ENCODE results near the gene MIEN1. TPM values are rescaled to one million over a fixed set of nuclear protein-coding genes. Genes with fewer than 3 reads are reported as not detected.
"Not testable (repeated sequence)": the region's sequence is repeated elsewhere in the genome, so short reads cannot be mapped to it uniquely, and the experiment has no call there.

The MIEN1 gene
- total and polyA plus RNA-seq, 3 experiments from 2014 or later, result 42.3 to 114 (median 46.2) TPM

- Mint-ChIP-seq H3K36me3 (no peaks in the 10 kb centered on the region), H3K4me1 (peaks cover 18 to 22% (median 20%) of the 10 kb centered on the region in 3 donors), H3K27me3 (peaks cover 0 to 2% of the 10 kb centered on the region in 2 donors), H3K4me3 (peak overlapping the region in 1 of 7 donors; percentile 45), H3K9me3 (no peaks in the 10 kb centered on the region), H3K27ac (peak overlapping the region in 2 of 8 donors; percentile 50 to 54)
- ChIA-PET POLR2A (no interaction called here), CTCF (interaction anchor here (1.0 to 2.5 kb wide), 2 partner anchors 20 to 129 kb away, joined by 4 to 7 read pairs; partner anchors contain the start of gene MIEN1)
- no peak overlapping the region for H3K27ac ChIP-seq (ENCODE audit: low read depth, low read length)
- DNase-seq, result peak in 1 of 5 donors; percentile 18
- no peaks in the 10 kb centered on the region for H3K9me3 ChIP-seq (ENCODE audit: low read length)
- H3K4me1 ChIP-seq (ENCODE audit: insufficient read depth, low read length), result peaks cover 18% of the 10 kb centered on the region
- H3K4me3 ChIP-seq (ENCODE audit: low read length), result no peak overlapping the region
- H3K36me3 ChIP-seq (ENCODE audit: insufficient read depth, low read length), result no peaks in the 10 kb centered on the region
- H3K27me3 ChIP-seq (ENCODE audit: insufficient read depth, low read length, poor library complexity, severe bottlenecking), result no peaks in the 10 kb centered on the region
Observed at GRCh38 chr17:39750131-39751015, 20.0 kb upstream of the MIEN1 start.

GRCh38 chr17:39748444-39749034 is 18.2 kb upstream of the MIEN1 start:
- H3K4me1 ChIP-seq (ENCODE audit: insufficient read depth, low read length); POLR2A ChIA-PET; H3K4me3 Mint-ChIP-seq; H3K27me3 ChIP-seq (ENCODE audit: insufficient read depth, low read length, poor library complexity, severe bottlenecking); H3K36me3 Mint-ChIP-seq; H3K27me3 Mint-ChIP-seq; H3K4me3 ChIP-seq (ENCODE audit: low read length); H3K9me3 ChIP-seq (ENCODE audit: low read length); H3K27ac ChIP-seq (ENCODE audit: low read depth, low read length); H3K36me3 ChIP-seq (ENCODE audit: insufficient read depth, low read length); H3K9me3 Mint-ChIP-seq: not testable (repeated sequence)
- Mint-ChIP-seq H3K4me1 (peaks cover 12 to 16% (median 14%) of the 10 kb centered on the region in 3 donors), H3K27ac (peak overlapping the region in 1 of 8 donors; percentile 66)
- CTCF ChIA-PET, result interaction anchor here (1.1 to 2.5 kb wide), 3 partner anchors 94 to 127 kb away, joined by 3 to 7 read pairs (median 4); no protein-coding TSS in a partner anchor
- DNase-seq, result peak in 1 of 5 donors; percentile 6

GRCh38 chr17:39747745-39748144 is 17.4 kb upstream of the MIEN1 start:
- POLR2A ChIA-PET, result no interaction called here
- peak overlapping the region in 1 of 7 donors; percentile 27 for H3K4me3 Mint-ChIP-seq
- H3K9me3 Mint-ChIP-seq, result no peaks in the 10 kb centered on the region

GRCh38 chr17:39746145-39746461 is 15.8 kb upstream of the MIEN1 start:
- H3K4me1 Mint-ChIP-seq, result no peaks in the 10 kb centered on the region
- H3K27ac Mint-ChIP-seq, result no peak overlapping the region
- no peaks in the 10 kb centered on the region for H3K9me3 Mint-ChIP-seq
- Histone ChIP-seq H3K9me3 (ENCODE audit: low read length) (no peaks in the 10 kb centered on the region), H3K4me3 (ENCODE audit: low read length) (no peak overlapping the region), H3K4me1 (ENCODE audit: insufficient read depth, low read length) (no peaks in the 10 kb centered on the region), H3K27ac (ENCODE audit: low read depth, low read length) (no peak overlapping the region), H3K27me3 (ENCODE audit: insufficient read depth, low read length, poor library complexity, severe bottlenecking) (no peaks in the 10 kb centered on the region), H3K36me3 (ENCODE audit: insufficient read depth, low read length) (no peaks in the 10 kb centered on the region)
- H3K4me3 Mint-ChIP-seq, result no peak overlapping the region
- peaks cover 5 to 10% of the 10 kb centered on the region in 2 donors for H3K27me3 Mint-ChIP-seq
- no peaks in the 10 kb centered on the region for H3K36me3 Mint-ChIP-seq
- no peak for DNase-seq
- POLR2A ChIA-PET, result no interaction called here
- CTCF ChIA-PET, result no interaction called here

More at GRCh38 chr17:39747745-39748144, 17.4 kb upstream of the MIEN1 start:
- Mint-ChIP-seq H3K27ac (peak overlapping the region in 1 of 8 donors; percentile 29), H3K36me3 (no peaks in the 10 kb centered on the region), H3K27me3 (peaks cover 5 to 7% of the 10 kb centered on the region in 2 donors), H3K4me1 (peaks cover 6 to 8% (median 6%) of the 10 kb centered on the region in 3 donors)
- DNase-seq, result no peak
- no peaks in the 10 kb centered on the region for H3K36me3 ChIP-seq (ENCODE audit: insufficient read depth, low read length)
- H3K27ac ChIP-seq (ENCODE audit: low read depth, low read length), result no peak overlapping the region
- H3K27me3 ChIP-seq (ENCODE audit: insufficient read depth, low read length, poor library complexity, severe bottlenecking), result no peaks in the 10 kb centered on the region
- H3K4me3 ChIP-seq (ENCODE audit: low read length), result no peak overlapping the region
- CTCF ChIA-PET, result interaction anchor here (0.6 kb wide), 1 partner anchor 17 kb away, joined by 3 read pairs; no protein-coding TSS in a partner anchor
- peaks cover under 1% of the 10 kb centered on the region for H3K4me1 ChIP-seq (ENCODE audit: insufficient read depth, low read length)
- H3K9me3 ChIP-seq (ENCODE audit: low read length), result no peaks in the 10 kb centered on the region

GRCh38 chr17:39745335-39746144 is 15.2 kb upstream of the MIEN1 start:
- no peaks in the 10 kb centered on the region for H3K9me3 ChIP-seq (ENCODE audit: low read length)
- no peaks in the 10 kb centered on the region for H3K36me3 Mint-ChIP-seq
- no peak overlapping the region for H3K4me3 ChIP-seq (ENCODE audit: low read length)
- ChIA-PET POLR2A (no interaction called here), CTCF (no interaction called here)
- H3K27ac ChIP-seq (ENCODE audit: low read depth, low read length), result no peak overlapping the region
- H3K27me3 ChIP-seq (ENCODE audit: insufficient read depth, low read length, poor library complexity, severe bottlenecking), result no peaks in the 10 kb centered on the region
- no peak for DNase-seq
- H3K27me3 Mint-ChIP-seq, result peaks cover 11% of the 10 kb centered on the region in 2 donors
- H3K9me3 Mint-ChIP-seq, result no peaks in the 10 kb centered on the region
- H3K4me1 Mint-ChIP-seq, result no peaks in the 10 kb centered on the region
- H3K27ac Mint-ChIP-seq, result no peak overlapping the region
- H3K36me3 ChIP-seq (ENCODE audit: insufficient read depth, low read length), result no peaks in the 10 kb centered on the region
- H3K4me3 Mint-ChIP-seq, result peak overlapping the region in 1 of 7 donors; percentile 78
- no peaks in the 10 kb centered on the region for H3K4me1 ChIP-seq (ENCODE audit: insufficient read depth, low read length)

- H3K36me3 ChIP-seq (ENCODE audit: insufficient read depth, low read length), result no peaks in the 10 kb centered on the region
- H3K27me3 Mint-ChIP-seq, result peaks cover 13 to 17% of the 10 kb centered on the region in 2 donors
- CTCF ChIA-PET, result interaction anchor here (0.8 kb wide), 1 partner anchor 123 kb away, joined by 5 read pairs; no protein-coding TSS in a partner anchor
Observed at GRCh38 chr17:39744836-39745215, 14.5 kb upstream of the MIEN1 start.

GRCh38 chr17:39744075-39744835 is 13.9 kb upstream of the MIEN1 start:
- Histone ChIP-seq H3K27me3 (ENCODE audit: insufficient read depth, low read length, poor library complexity, severe bottlenecking) (no peaks in the 10 kb centered on the region), H3K9me3 (ENCODE audit: low read length) (no peaks in the 10 kb centered on the region), H3K27ac (ENCODE audit: low read depth, low read length) (no peak overlapping the region), H3K36me3 (ENCODE audit: insufficient read depth, low read length) (no peaks in the 10 kb centered on the region), H3K4me3 (ENCODE audit: low read length) (no peak overlapping the region), H3K4me1 (ENCODE audit: insufficient read depth, low read length) (no peaks in the 10 kb centered on the region)
- Mint-ChIP-seq H3K27ac (no peak overlapping the region), H3K4me3 (no peak overlapping the region), H3K4me1 (no peaks in the 10 kb centered on the region), H3K36me3 (no peaks in the 10 kb centered on the region), H3K27me3 (peaks cover 14 to 22% of the 10 kb centered on the region in 2 donors), H3K9me3 (no peaks in the 10 kb centered on the region)
- ChIA-PET POLR2A (no interaction called here), CTCF (interaction anchor here (0.8 kb wide), 1 partner anchor 123 kb away, joined by 5 read pairs; no protein-coding TSS in a partner anchor)
- no peak for DNase-seq

More at GRCh38 chr17:39744836-39745215, 14.5 kb upstream of the MIEN1 start:
- Mint-ChIP-seq H3K27ac (peak overlapping the region in 1 of 8 donors; percentile 29), H3K9me3 (no peaks in the 10 kb centered on the region), H3K4me3 (no peak overlapping the region), H3K4me1 (no peaks in the 10 kb centered on the region), H3K36me3 (no peaks in the 10 kb centered on the region)
- H3K9me3 ChIP-seq (ENCODE audit: low read length), result no peaks in the 10 kb centered on the region
- no peaks in the 10 kb centered on the region for H3K27me3 ChIP-seq (ENCODE audit: insufficient read depth, low read length, poor library complexity, severe bottlenecking)
- no peak for DNase-seq
- no peaks in the 10 kb centered on the region for H3K4me1 ChIP-seq (ENCODE audit: insufficient read depth, low read length)
- H3K27ac ChIP-seq (ENCODE audit: low read depth, low read length), result no peak overlapping the region
- POLR2A ChIA-PET, result no interaction called here
- H3K4me3 ChIP-seq (ENCODE audit: low read length), result no peak overlapping the region
